Liver (tissue), 3 donors: ENCODE results near the gene LAYN.

Experiments used
- GABPA ChIP-seq, 2 donors: IDR thresholded peaks in 1 of 2; conservative IDR thresholded peaks in 1 of 2; 2 replicates each; pipeline ENCODE4 v1.6.1; 2016; ENCODE audit warnings: antibody characterized with exemption in 2 of 2, mild to moderate bottlenecking in 1 of 2, moderate library complexity in 1 of 2
- JUND ChIP-seq, 2 donors: IDR thresholded peaks; 2 replicates each; pipeline ENCODE4 v1.6.1; 2016; ENCODE audit warnings: antibody characterized with exemption in 2 of 2
- NR2F2 ChIP-seq: IDR thresholded peaks from 2 replicates; pipeline ENCODE4 v1.6.1; 2016; ENCODE audit warnings: antibody characterized with exemption
- RAD21 ChIP-seq, 2 donors: IDR thresholded peaks; 2 replicates each; pipeline ENCODE4 v1.6.1; 2016; ENCODE audit warnings: antibody characterized with exemption in 2 of 2, mild to moderate bottlenecking in 2 of 2
- SP1 ChIP-seq: IDR thresholded peaks from 2 replicates; pipeline ENCODE4 v1.6.1; 2018; ENCODE audit warnings: antibody characterized with exemption, mild to moderate bottlenecking
- TAF1 ChIP-seq: conservative IDR thresholded peaks from 2 replicates; pipeline ENCODE4 v1.6.1; 2016; ENCODE audit warnings: antibody characterized with exemption, mild to moderate bottlenecking
- YY1 ChIP-seq: IDR thresholded peaks from 2 replicates; pipeline ENCODE4 v1.6.1; 2016; ENCODE audit warnings: antibody characterized with exemption, mild to moderate bottlenecking
- TF ChIP-seq, protein P1 (sequence below): fragments of 150-350 bp; IDR thresholded peaks from 2 replicates; pipeline ENCODE4 v1.5.1; 2017; ENCODE audit warnings: improper control_type of control experiment, low read depth, low read length; ENCODE audit not compliant: missing input control
- TF ChIP-seq, protein P2 (sequence below): IDR thresholded peaks from 2 replicates; pipeline ENCODE4 v1.6.1; 2016; ENCODE audit warnings: antibody characterized with exemption
- donor health status: healthy.
- donor health status: healthy.

DNA sequence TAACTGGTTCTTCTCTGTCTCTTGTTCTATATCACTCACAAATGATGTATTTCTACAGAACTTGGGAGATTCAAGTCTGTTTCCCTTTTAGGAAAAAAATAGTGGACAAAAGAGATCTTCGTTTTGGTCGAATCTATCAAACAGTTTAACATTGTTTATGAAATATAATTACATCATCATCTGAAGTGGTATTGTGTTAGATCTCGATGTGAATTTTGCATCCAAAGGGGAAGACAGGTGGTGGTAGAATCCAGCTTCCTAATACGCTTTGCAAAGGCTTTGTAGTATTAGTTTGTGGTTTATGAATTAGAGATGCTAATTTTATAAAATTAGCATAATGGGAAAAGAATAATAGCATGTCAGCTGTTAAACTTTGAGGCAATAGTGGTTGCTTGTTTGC, 65.2 kb downstream of the LAYN start:
- TF ChIP-seq TAF1, result no peak
- no peak for TF ChIP-seq GABPA (IDR thresholded peaks at IDR 0.05 in 1 of 2, conservative IDR thresholded peaks at IDR 0.05 in 1 of 2)
- TF ChIP-seq, protein P1, sequence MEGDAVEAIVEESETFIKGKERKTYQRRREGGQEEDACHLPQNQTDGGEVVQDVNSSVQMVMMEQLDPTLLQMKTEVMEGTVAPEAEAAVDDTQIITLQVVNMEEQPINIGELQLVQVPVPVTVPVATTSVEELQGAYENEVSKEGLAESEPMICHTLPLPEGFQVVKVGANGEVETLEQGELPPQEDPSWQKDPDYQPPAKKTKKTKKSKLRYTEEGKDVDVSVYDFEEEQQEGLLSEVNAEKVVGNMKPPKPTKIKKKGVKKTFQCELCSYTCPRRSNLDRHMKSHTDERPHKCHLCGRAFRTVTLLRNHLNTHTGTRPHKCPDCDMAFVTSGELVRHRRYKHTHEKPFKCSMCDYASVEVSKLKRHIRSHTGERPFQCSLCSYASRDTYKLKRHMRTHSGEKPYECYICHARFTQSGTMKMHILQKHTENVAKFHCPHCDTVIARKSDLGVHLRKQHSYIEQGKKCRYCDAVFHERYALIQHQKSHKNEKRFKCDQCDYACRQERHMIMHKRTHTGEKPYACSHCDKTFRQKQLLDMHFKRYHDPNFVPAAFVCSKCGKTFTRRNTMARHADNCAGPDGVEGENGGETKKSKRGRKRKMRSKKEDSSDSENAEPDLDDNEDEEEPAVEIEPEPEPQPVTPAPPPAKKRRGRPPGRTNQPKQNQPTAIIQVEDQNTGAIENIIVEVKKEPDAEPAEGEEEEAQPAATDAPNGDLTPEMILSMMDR, result no peak
- no peak for TF ChIP-seq JUND (IDR thresholded peaks at IDR 0.05)
- TF ChIP-seq YY1, result no peak
- peak in 1 of 2 donors; percentile 52 for TF ChIP-seq RAD21 (IDR thresholded peaks at IDR 0.05)
- TF ChIP-seq NR2F2, result no peak
- TF ChIP-seq, protein P2, sequence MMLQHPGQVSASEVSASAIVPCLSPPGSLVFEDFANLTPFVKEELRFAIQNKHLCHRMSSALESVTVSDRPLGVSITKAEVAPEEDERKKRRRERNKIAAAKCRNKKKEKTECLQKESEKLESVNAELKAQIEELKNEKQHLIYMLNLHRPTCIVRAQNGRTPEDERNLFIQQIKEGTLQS, result peak; percentile 8
- no peak for TF ChIP-seq SP1
